CD4-positive, alpha-beta T cell treated with Interleukin-4 for 1 hour (primary cell): ENCODE measurements around the gene GYS2.
"Not testable (repeated sequence)": the region's sequence is repeated elsewhere in the genome, so short reads cannot be mapped to it uniquely, and the experiment has no call there.

Experiments
- DNase-seq, 2 donors: peaks; one replicate each; pipeline ENCODE4 v3.0.0-alpha.2; 2020 to 2022

The GYS2 gene

DNA sequence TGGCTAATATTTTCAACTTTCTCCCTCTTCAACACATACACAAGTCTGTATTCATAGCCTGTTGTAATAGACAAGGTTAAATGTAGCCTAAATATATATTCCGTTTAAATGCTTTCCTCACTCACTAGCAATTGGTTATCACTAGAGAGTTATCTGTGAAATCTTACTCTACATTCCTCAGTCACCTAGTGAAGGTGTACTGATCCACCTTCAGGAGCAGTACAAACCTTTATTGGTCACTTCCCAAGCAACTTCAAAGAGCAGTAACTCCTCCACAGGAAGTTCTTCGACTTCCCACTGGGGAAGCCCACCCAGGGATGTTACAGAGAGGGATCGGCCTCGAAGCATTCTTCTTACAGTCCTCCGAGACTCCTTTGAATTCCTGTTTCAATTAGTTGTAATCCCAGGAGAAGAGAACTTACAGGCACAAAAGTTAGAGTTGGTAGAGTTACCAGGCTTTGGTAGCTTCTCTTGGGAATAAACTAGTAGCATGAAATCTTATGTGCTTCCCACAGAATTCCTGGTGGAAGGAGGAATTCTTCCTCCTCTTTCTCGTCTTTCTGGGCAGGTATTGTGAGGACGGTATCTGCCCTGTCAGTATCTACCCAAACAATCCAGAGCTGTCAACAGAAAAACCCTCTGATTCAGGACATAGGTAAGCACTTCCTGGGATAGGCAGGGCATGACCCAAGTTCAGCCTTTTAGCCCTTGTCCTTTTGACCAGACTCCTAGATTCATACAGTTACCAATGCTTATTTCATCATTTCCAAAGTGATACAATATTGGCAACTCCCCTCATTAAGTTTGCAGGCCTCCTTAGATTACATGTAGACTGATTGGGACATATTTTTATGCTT, at the start of gene GYS2:
Gene GYS2, minus strand, starts transcription at position 603 of the 857 bp plus-strand sequence. Its CDS starts 255 bp downstream, at position 348.
- DNase-seq: no peak

DNA sequence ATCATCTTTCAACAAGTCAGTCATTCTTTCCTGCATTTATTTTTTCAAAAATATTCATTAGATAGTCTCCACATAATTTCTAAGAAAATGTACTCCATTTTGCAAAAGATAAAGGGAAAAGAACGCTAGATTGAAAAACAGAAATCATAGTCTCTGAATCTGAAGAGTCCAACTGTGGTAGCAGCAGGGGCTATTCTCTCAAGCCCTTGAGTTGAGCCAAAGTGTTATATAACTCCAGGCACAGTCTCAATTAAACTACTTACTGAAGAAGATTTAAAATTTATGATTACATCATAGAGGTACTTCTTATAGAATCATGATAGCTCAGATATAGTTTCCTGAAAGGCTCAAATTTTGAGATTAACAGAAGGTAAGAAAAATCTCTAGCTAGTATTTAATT, 47.2 kb upstream of the GYS2 start:
- DNase-seq: no peak

DNA sequence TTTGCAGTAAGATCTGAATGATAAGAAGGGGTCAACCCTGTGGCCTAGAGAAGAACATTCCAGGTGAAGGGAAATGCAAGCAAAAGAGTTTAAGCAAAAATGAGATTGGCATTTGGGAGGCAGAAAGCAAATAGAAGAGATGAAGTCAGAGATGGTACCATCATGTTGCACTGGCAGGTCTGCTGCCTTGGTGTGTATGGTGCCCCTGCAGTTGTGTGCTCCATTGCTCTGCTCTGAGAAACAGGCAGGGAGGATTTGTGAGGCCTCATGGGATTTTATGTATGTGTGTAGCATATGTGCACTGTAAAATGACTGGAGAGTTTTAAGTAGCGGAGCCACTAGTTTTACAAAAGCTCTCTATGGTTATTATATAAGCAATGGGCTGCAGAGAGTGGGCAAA, 46.4 kb upstream of the GYS2 start:
- no peak for DNase-seq

GRCh38 chr12:21649034-21649433, 44.4 kb upstream of the GYS2 start:
- DNase-seq: no peak

GRCh38 chr12:21648378-21648777, 43.7 kb upstream of the GYS2 start:
- DNase-seq: no peak

- no peak for DNase-seq
Measured at GRCh38 chr12:21647179-21647578, 42.5 kb upstream of the GYS2 start.

DNA sequence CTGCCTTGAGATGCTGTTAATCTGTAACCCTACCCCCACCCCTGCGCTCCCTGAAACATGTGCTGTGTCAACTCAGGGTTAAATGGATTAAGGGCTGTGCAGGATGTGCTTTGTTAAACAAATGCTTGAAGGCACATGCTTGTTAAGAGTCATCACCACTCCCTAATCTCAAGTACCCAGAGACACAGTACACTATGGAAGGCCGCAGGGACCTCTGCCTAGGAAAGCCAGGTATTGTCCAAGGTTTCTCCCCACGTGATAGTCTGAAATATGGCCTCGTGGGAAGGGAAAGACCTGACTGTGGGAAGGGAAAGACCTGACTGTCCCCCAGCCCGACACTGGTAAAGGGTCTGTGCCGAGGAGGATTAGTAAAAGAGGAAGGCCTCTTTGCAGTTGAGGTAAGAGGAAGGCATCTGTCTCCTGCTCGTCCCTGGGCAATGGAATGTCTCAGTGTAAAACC, 40.4 kb upstream of the GYS2 start:
- DNase-seq: not testable (repeated sequence)

GRCh38 chr12:21644516-21644915, 39.9 kb upstream of the GYS2 start:
- no peak for DNase-seq

DNA sequence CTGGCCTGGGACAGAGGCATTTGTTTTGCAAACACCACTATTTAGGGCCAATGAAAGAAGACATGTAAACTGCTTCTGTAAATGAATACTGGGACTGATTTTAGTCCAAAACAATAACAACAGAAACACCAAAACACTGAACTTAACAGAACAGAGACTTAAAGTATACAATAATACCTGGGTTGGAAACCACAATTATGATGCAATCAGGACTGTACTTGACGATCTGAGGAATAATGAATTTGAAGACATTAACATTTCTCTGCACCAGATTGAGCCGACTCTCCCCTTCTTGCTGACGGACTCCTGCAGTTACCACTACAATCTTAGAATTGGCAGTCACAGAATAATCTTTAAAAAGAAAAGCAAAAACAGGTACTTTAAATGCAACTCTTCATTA, 39.1 kb upstream of the GYS2 start:
- no peak for DNase-seq

DNA sequence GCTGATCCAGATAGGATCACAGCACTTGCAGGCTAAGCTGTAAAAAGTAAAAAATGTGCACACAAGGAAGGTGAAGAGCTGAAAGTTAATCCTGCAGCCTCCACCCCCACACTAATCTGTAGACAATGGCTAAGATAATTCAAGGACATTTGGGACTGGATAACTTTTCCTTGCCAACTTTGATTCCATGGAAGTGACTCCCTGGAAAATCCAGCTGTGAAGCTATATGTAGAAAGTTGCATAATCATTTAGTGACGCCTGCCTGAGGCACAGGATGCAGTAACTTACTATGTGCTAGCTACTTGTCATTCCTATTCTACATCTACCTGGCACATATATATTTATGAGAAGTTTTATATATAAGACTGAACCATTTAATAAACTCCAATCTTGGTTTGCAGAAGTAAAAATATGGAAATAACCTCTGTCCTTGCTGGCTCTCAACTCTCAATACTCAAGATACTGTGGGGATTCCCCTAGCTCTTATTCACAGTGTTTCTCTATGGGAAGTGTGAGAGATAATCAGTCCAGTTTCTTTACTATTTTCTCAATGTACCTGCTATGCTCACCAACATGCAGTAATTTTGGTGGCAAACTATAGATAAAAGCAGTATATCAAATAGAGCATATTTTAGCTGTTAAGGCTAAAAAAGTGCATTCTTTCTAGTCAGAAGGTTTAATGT, 38.2 kb upstream of the GYS2 start:
- no peak for DNase-seq

DNA sequence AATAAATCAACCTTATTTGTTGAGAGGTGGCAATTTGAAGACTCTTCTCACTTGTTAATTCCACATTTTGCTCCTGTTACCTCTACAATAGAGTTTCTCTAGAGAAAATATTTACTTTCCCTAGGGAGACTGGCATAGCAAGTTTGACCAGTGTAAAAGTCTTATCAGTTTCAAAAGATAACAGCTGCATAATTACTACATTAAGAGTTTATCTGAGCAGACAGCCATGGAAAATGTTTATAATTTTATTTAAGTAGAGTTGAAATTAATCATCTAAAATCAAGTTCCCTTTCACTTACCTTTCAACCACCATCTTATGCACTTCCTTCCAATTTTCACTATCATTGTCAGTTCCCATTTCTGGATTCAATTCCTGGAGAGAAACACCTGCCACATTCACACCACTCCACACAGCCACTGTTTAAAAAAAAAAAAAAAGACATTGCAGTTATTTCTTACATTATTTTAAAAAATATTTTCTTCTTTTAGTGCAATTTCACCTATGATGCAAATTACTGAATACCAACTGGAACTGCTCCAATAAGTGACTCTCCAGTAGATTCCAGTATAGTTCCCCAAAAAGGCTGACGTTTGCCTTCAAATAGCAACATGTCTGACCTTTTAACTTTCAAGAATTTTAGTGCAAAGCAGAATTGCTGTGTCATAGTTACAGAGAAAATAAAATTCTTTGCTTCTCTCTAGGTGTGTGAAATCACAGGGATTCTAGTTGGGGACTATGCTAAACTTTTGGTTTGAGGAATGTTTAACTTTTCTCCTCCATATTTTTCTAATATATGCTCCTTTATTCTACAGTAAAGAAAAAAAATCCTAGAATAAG, 33.6 kb upstream of the GYS2 start:
- no peak for DNase-seq

DNA sequence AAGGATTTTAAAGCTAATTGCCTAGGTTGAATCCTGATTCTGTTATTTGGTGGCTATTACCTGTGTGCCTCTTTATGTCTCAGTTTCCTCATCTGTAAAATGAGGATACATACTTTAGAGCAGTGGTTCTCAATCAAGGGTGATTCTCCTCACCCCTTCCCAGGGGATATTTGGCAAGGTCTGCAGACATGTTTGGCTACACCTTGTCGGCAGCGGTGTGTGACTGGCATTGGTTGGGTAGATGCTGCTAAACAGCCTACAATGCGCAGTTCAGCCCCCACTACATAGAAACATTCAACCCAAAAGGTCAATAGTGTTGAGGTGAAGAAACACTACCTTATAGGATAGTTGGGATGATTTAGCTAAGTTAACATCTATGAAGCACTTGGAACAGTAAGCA, 29.6 kb upstream of the GYS2 start:
- DNase-seq: no peak

- DNase-seq: no peak
Measured at GRCh38 chr12:21631367-21631766, 26.7 kb upstream of the GYS2 start.

GRCh38 chr12:21627924-21628323, 23.3 kb upstream of the GYS2 start:
- no peak for DNase-seq

DNA sequence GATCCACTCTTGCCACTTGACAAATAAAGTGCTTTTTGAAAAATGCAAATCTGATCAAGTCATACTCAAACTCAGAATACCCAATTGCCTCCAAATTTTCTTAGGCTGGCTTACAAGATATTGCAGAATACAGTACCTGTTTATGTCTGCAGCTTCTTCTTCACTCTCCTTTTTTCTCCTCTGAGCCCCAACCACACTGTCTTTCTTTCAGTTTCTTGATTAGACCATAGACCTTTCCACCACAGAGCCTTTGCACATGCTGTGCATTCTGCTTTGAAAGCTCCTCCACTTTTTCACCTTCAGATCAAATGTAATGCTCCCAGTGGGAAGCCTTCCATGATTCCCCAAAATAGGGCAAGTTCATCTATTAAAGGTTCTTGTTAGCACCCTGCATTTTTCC, 13.9 kb upstream of the GYS2 start:
- no peak for DNase-seq

DNA sequence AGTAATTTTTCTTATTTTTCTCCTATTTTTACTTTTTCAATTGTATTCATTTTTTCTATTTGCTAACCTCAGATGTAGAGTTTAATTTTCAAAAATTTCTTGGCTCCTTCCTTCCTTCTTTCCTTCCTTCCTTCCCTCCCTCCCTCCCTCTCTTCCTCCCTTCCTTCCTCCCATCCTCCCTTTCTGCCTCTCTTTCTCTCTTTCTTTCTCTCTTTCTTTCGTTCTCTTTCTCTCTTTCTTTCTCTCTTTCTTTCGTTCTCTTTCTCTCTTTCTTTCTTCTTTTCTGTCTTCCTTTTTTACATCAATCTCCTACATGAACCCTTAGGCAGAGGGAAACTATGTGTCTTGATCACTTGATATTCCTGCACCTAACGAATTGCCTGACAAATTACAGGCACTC, 12.4 kb upstream of the GYS2 start:
- DNase-seq: no peak

DNA sequence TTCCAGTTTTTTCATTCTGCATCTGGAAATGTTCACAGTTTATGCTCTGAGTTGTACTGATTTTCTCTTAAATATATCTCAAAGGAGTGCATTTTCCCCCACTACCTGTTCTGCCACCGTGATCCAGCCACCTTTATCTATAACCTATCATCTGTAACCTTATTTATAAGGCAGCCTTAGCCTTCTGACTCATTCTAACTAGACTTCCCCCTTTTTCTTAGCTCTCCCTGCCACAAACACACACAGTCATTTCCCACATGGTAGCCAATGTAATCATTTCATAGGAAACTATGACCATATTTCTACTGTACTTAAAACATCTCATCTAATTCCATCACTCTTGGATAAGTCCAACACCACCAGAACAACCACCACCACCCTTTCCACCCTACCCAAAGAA, 10.8 kb upstream of the GYS2 start:
- peak in 1 of 2 donors; percentile 43 for DNase-seq

- peak in 1 of 2 donors; percentile 47 for DNase-seq
Measured at GRCh38 chr12:21614506-21614905, 9.9 kb upstream of the GYS2 start.

GRCh38 chr12:21613931-21614330, 9.3 kb upstream of the GYS2 start:
- DNase-seq: no peak

DNA sequence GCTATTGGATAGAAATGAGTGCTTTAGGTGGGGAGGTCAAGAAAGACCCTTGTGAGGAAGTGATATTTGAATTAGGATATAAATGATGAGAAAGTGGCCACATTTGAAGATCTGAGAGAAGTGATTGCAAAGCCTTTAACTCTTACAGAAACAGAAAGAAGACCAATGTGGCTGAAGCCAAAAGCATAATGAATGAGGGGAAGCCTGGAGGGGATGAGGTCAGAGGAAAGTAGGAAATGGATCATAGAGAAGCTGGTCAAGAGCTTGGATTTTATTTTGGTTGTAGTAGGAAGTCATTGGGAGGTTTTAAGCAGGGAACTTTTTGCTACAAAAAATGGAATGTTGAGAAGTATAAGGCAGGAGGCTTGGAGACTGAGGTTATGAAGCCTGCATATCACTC, 3.5 kb upstream of the GYS2 start:
- DNase-seq: no peak

- peak in 1 of 2 donors; percentile 52 for DNase-seq
Measured at GRCh38 chr12:21607701-21608100, 3.1 kb upstream of the GYS2 start.

GRCh38 chr12:21606175-21606574, 1.5 kb upstream of the GYS2 start:
- no peak for DNase-seq

DNA sequence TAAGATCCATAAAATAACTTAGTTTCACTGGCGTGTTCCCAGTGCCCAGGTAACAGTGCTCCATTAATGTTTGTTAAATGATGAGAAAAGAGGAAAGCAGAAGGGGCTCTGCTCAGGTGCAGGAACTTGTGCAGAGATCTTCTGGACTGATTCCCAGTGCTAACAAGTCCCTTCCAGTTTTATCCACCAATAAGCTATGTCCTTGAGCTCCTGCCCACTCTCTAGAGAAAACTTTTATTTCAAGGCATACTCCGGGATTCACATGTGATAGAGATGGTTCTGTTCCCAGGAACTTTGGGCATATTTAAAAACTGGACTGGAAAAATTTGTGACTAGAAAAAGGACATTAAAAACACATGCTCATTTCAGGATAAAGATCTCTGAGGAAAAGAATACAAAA, 1.9 kb downstream of the GYS2 start:
- DNase-seq: no peak
